SK-N-SH (cell line): ENCODE measurements around the gene PIGM.

Experiments
- FOSL2 ChIP-seq: IDR thresholded peaks from 2 replicates; pipeline ENCODE4 v1.4.0; 2012; ENCODE audit warnings: low read depth, mild to moderate bottlenecking, moderate library complexity, borderline replicate concordance
- YY1 ChIP-seq: IDR thresholded peaks from 2 replicates; pipeline ENCODE4 v1.4.0; 2012; ENCODE audit warnings: low read depth, mild to moderate bottlenecking
- TF ChIP-seq, protein P1 (sequence below): fragments of 200-600 bp; sonication (generic); IDR thresholded peaks from 2 replicates; pipeline ENCODE4 v1.6.1; 2017; ENCODE audit warnings: antibody characterized with exemption, mild to moderate bottlenecking, moderate library complexity

DNA sequence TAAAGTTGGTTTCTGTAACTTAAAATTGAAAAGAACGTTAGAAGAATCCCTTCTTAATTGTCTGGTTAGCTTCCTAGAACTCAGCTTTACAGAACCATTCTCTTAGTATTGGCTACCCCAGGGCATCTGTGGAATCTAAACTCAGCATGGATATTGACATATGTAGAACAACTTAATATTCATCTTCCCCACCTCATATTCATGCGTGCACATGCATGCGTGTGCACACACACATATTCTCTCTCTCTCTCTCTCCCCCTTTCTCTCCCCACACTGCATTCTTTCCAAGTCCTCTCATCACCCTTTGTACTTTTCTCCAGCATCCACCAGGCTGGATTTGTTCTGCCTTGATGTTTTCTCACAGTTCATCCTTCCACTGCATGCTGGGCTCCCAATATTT, 13.4 kb downstream of the PIGM start:
- no peak for TF ChIP-seq FOSL2
- TF ChIP-seq, protein P1, sequence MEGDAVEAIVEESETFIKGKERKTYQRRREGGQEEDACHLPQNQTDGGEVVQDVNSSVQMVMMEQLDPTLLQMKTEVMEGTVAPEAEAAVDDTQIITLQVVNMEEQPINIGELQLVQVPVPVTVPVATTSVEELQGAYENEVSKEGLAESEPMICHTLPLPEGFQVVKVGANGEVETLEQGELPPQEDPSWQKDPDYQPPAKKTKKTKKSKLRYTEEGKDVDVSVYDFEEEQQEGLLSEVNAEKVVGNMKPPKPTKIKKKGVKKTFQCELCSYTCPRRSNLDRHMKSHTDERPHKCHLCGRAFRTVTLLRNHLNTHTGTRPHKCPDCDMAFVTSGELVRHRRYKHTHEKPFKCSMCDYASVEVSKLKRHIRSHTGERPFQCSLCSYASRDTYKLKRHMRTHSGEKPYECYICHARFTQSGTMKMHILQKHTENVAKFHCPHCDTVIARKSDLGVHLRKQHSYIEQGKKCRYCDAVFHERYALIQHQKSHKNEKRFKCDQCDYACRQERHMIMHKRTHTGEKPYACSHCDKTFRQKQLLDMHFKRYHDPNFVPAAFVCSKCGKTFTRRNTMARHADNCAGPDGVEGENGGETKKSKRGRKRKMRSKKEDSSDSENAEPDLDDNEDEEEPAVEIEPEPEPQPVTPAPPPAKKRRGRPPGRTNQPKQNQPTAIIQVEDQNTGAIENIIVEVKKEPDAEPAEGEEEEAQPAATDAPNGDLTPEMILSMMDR: no peak
- no peak for TF ChIP-seq YY1
